ENCODE measurements around the gene CABYR. TPM values are rescaled to one million over a fixed set of nuclear protein-coding genes. Genes with fewer than 3 reads are reported as not detected.

The CABYR gene
- 3.1 and 5.2 TPM in 2 replicates for total RNA-seq

GRCh38 chr18:24138789-24139616 is at the start of gene CABYR:
Gene CABYR, plus strand, starts transcription at chr18:24139062. Its CDS starts 4,053 bp downstream, at chr18:24143115.

Other genes starting within 250 kb of the CABYR start
- 28.5 and 31.0 TPM in 2 replicates for gene TTC39C, start 124.3 kb upstream of the CABYR start, total RNA-seq